Stimulated activated CD4-positive, alpha-beta T cell treated with anti-CD3 and anti-CD28 coated beads, Interleukin-2, amount 100 ng/mL, for 4 hours (primary cell): ENCODE results near the gene ARMH3.
"Not testable (repeated sequence)": the region's sequence is repeated elsewhere in the genome, so short reads cannot be mapped to it uniquely, and the experiment has no call there.

Experiments
- DNase-seq: peaks from one replicate; pipeline ENCODE4 v3.0.0-alpha.2; 2020; ENCODE audit warnings: low read depth

Gene ARMH3

GRCh38 chr10:101980677-101981076 is 75.3 kb downstream of the ARMH3 start:
- DNase-seq = not testable (repeated sequence)

GRCh38 chr10:101974091-101974971 is 81.6 kb downstream of the ARMH3 start:
- no peak for DNase-seq

- DNase-seq = no peak
These were observed 83.2 kb downstream of the ARMH3 start for GRCh38 chr10:101972761-101973160.

- no peak for DNase-seq
These were observed 86.5 kb downstream of the ARMH3 start for GRCh38 chr10:101969412-101969922.

- DNase-seq = no peak
These were observed 87.0 kb downstream of the ARMH3 start for GRCh38 chr10:101968940-101969321.

- DNase-seq = no peak
These were observed 87.6 kb downstream of the ARMH3 start for GRCh38 chr10:101968286-101968939.

- DNase-seq = no peak
These were observed 88.3 kb downstream of the ARMH3 start for GRCh38 chr10:101967713-101968112.

- DNase-seq = no peak
These were observed 88.9 kb downstream of the ARMH3 start for GRCh38 chr10:101967119-101967518.

- DNase-seq = no peak
These were observed 90.8 kb downstream of the ARMH3 start for GRCh38 chr10:101965075-101965765.

- DNase-seq = no peak
These were observed 94.1 kb downstream of the ARMH3 start for GRCh38 chr10:101961591-101962498.

GRCh38 chr10:101960879-101961395 is 95.0 kb downstream of the ARMH3 start:
- no peak for DNase-seq

- DNase-seq = no peak
These were observed 96.5 kb downstream of the ARMH3 start for GRCh38 chr10:101959346-101959916.

- DNase-seq = no peak
These were observed 97.3 kb downstream of the ARMH3 start for GRCh38 chr10:101958691-101959090.

- DNase-seq = no peak
These were observed 99.1 kb downstream of the ARMH3 start for GRCh38 chr10:101956898-101957297.

GRCh38 chr10:101956117-101956516 is 99.9 kb downstream of the ARMH3 start:
- no peak for DNase-seq

GRCh38 chr10:101952191-101952590 is 103.8 kb downstream of the ARMH3 start:
- no peak for DNase-seq

- no peak for DNase-seq
These were observed 105.8 kb downstream of the ARMH3 start for GRCh38 chr10:101950213-101950612.

GRCh38 chr10:101941871-101942270 is 114.1 kb downstream of the ARMH3 start:
- DNase-seq = no peak

GRCh38 chr10:101940916-101941315 is 115.1 kb downstream of the ARMH3 start:
- no peak for DNase-seq

- no peak for DNase-seq
These were observed 116.2 kb downstream of the ARMH3 start for GRCh38 chr10:101939729-101940128.
